SW480 (cell line): ENCODE data around the gene AREL1.

ENCODE experiments used
- DNase-seq: peaks from one replicate; pipeline ENCODE4 v3.0.0-alpha.2; 2016; ENCODE audit warnings: low spot score

AREL1 gene

GRCh38 chr14:74698465-74698864 is 14.4 kb downstream of the AREL1 start:
- no peak for DNase-seq

DNA sequence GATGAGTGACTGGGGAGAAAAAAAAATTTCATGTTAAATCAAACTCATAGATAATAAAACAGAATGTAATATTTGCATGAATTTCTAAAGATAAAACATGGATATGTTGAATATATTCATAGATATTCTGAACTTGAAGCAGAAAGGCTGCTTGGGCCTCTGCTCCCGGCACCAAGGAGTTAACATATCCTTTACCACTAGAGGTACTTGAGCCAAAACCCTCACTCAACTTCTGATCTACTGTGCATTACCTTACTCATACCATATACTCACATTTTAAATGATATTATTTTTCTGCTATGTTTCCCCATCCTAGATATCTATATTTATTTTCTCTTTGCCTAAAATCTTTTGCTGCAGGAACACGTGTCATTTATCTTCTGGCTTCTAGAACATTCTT is 14.9 kb downstream of the AREL1 start:
- no peak for DNase-seq

- no peak for DNase-seq
These were observed 15.3 kb downstream of the AREL1 start for GRCh38 chr14:74697543-74697942.

- no peak for DNase-seq
These were observed 15.9 kb downstream of the AREL1 start for GRCh38 chr14:74697011-74697410.

DNA sequence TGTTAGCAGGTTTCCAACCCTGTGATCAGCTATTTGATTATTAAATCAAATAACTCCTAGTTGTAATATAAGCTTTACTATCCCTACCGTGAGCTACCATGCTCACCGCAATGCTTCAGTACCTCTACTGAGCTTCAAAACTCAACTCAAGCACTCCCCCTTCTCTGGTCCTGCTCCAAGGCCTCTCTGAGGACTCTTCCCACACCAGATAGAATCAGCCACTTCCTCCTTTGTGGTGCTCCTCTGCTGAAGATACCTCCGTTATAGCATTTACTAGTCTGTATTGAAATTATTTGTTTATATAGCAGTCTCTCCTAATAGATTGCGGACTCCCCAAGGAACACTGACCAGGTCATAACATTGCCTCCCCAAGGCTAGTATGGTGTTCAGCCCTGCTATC is 17.5 kb downstream of the AREL1 start:
- no peak for DNase-seq

DNA sequence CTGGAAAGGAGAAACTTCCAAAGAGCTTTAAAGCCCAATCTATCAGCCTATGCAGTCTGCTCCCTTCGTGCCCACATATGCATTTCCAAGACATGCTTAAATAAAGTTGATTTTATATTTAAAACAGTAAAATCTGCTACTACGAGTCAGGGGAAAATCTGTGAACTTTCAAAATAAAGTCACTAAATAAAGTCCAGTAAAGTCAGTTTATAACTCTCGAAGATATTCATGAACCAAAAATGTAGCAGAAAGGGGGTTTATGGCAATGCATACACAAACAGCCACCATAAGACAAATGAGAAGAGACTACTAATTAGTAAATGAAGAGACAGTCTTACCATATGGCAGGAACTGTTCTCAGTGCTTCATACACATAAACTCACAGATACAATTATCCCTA is 19.7 kb downstream of the AREL1 start:
- DNase-seq, result no peak

GRCh38 chr14:74691456-74691855 is 21.4 kb downstream of the AREL1 start:
- DNase-seq, result no peak

GRCh38 chr14:74685921-74686678 is 26.8 kb downstream of the AREL1 start:
- no peak for DNase-seq

DNA sequence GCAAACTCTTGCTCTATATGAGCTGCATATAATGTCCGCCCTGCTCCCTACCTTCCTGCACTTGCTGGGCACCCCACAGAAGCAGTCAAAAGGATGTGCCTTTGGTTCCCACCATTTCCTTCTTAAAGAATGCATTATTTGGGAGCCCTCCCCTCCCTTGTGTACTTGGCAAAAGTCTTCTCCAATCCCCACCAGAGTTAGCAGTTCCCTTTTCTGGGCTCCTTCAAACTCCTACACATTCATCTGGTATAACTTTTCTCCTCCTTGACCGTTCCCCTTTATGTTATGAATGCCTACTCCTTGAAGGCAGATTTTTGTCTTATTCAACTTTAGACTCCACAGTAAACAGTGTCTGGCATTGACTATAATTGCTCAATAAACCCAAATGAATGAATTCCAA is 27.8 kb downstream of the AREL1 start:
- no peak for DNase-seq

GRCh38 chr14:74684434-74684833 is 28.4 kb downstream of the AREL1 start:
- DNase-seq, result no peak

- no peak for DNase-seq
These were observed 29.5 kb downstream of the AREL1 start for GRCh38 chr14:74683406-74683805.

DNA sequence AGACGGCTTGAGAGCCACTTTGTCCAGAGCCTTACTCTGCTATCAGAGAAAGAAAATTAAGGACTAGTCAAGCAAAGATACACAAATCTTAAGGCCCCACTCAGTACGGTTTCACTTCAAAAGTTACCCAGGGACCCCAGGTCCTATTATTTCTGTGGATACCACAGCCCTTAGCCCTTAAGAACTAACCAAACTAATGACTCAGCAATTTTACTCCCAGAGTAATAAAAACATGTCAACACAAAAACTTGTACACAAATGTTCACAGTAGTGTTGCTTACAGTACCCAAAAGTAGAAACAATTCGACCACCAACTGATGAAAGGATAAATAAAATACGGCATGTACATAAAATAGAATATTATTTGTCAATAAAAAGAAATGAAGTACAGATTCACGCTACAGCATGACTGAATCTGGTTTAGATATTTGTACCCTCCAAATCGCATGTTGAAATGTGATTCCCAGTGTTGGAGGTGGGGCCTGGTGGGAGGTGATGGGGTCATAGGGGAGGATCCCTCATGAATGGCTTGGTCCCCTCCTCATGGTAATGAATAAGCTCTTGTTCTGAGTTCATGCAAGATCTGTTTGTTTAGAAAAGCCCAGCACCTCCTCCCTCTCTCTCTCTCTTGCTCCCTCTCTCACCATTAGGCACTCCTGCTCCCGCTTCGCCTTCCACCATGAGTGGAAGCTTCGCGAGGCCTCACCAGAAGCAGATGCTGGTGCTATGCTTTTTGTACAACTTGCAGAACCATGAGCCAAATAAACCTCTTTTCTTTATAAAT is 30.5 kb downstream of the AREL1 start:
- no peak for DNase-seq

GRCh38 chr14:74675219-74675618 is 37.7 kb downstream of the AREL1 start:
- DNase-seq, result no peak

GRCh38 chr14:74673768-74674167 is 39.1 kb downstream of the AREL1 start:
- DNase-seq, result no peak

DNA sequence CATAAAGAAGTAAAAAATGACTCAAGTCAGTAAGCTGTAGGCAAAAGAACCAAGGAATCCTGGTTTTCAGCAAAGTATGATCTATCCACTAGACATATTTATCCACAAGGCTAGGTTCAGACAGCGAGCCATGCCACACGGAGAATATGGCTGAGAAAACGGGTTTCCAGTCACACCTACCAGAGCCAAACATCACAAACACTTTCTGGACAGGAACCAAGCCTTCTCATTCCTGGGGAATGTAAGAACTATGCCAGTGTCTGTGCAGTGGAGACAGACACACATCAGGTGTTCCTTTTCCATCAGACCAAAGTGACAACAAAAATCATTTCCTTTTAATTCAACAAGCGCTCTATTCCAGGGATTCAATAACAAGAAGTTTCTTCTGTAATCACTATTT is 41.1 kb downstream of the AREL1 start:
- DNase-seq, result no peak

DNA sequence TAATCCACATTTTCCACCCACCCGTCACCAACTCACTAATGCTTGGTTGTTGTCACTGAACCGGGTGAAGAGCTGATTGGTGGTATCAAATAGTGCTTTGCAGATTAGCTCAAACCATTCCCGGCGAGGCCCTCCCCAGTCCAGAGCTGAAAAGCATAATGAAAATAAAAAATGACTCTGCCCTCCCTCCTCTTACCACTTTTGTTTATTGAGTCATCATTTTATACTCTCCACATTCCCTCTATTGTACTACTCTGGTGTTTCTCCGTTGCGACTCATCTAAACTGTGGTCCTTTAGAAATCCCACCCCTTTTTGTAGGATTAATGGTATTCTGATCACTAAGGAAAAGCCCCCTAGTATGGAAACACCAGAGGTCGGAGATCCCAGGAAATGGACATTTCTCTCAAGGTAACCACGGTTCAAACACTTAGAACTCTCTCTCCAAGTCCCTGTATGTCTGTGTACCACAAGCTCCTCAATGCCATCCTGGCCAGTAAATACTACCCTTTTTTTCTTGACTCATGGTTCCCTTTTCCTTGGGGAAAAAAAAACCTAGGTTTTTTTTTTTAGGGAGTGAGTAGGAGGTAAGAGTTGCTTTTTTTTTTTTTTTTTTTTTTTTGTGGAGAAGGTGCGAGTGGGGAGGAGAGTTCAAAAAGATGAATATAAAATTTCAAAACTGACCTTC is 42.0 kb downstream of the AREL1 start:
- DNase-seq, result no peak

DNA sequence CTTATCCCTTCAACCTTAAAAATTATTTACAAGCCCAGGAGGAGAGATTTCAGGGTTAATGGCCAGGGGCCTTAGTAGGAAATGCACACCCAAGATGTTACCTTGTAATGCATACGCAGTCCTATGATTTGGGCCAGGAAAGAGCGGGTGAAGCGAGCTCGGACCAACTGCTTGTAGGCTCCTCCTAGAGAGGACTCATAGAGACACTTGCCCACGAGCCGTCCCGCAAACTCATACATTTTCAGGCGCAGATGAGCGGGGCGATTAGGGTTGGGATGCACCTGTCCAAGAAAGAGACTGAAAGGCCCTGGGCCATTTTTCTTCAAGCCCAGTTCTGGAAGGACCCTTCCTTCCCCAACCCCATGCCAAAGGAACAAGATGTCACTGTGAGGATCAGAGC is 43.0 kb downstream of the AREL1 start:
- DNase-seq, result no peak

GRCh38 chr14:74669256-74669655 is 43.6 kb downstream of the AREL1 start:
- DNase-seq, result no peak

DNA sequence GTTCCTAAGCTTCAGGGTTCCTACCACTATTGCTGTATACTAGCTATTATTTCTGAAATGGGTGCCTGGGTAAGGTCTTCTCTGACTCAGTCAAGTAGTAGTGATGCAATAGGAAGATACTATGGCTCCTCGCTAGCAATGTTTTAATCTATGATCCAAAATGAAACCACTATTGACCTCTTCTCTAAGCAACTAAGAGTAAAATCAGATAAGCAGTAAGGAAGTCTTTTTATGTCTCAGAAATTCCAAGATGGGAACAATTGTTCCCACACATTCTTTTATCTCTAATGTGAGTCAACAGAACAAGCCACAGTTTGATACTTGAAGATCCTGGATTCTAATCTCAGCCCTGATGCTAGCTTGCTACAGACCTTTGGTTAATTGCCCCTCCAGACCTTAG is 45.1 kb downstream of the AREL1 start:
- no peak for DNase-seq

DNA sequence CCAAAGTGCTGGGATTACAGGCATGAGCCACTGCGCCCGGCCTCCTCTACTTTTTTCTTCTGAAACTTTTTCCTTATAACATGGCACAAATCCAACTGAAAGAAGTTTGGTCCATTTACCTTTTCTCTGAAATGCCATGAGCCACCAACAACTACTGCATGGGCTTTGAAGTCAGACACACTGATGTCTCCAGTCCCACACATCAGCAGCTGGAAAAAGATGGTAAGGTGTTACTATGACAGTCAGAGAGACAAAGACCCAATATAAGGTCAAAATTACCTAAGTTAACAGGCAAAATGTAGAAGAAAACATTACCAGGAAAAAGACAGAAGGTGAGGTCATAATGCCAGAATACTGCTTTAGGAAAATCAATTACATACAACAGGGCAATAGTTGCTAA is 48.2 kb downstream of the AREL1 start:
- DNase-seq, result no peak

GRCh38 chr14:74663884-74664283 is 49.0 kb downstream of the AREL1 start:
- no peak for DNase-seq

DNA sequence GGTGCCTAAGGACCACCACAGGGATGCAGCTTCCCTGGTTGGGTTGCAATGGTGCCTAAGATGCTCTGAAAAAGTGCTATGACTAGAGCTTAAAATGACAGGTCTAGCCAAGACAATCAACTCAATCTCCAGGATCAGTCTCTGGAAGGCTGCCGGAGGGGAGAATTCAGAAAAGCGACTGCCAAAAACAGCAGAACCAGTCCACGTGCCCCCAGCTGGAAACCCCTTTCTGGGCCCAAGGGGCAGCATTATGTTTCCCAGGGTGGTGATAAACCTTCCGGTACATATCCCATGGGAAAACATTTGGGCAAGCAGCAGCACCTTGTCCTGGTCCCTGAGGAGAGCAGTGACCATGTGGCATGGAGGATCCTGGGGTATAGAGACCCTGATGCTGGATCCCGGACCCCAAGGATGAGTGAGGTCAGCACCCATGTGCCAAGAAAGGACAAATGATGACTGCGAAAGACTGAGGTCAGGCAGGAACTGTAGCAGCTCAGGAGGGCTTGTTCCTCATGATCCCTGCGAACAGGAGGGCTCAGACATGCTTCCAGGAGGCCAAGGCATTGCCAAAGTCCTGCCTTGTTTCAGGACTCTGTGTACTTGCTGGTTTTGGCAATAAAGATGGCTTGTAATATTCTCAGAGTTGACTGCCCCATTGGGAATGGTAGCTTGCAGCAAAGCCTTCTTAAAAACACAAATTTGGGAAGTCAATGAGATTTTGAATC is 51.0 kb downstream of the AREL1 start:
- DNase-seq, result no peak
